Subcutaneous abdominal adipose tissue (tissue), 5 donors: Measurements from ENCODE around the gene KLHDC8A.

ENCODE experiments used
- H3K27ac ChIP-seq: one replicate; pipeline ENCODE4 v1.7.0; 2013; ENCODE audit warnings: low read depth, mild to moderate bottlenecking, inconsistent platforms, low read length, moderate library complexity
- H3K27me3 ChIP-seq, 5 donors: one replicate each; pipeline ENCODE4 v1.7.0; 2013; ENCODE audit warnings: low read length in 5 of 5, inconsistent platforms in 1 of 5; ENCODE audit not compliant: control insufficient read depth in 5 of 5, insufficient read depth in 4 of 5
- H3K36me3 ChIP-seq, 5 donors: one replicate each; pipeline ENCODE4 v1.7.0; 2013; ENCODE audit warnings: low read length in 5 of 5; ENCODE audit not compliant: control insufficient read depth in 5 of 5, insufficient read depth in 5 of 5
- H3K4me1 ChIP-seq, 5 donors: one replicate each; pipeline ENCODE4 v1.7.0; 2013; ENCODE audit warnings: low read length in 5 of 5, mild to moderate bottlenecking in 3 of 5, moderate library complexity in 1 of 5; ENCODE audit not compliant: control insufficient read depth in 5 of 5, insufficient read depth in 5 of 5
- H3K4me3 ChIP-seq, 5 donors: one replicate each; pipeline ENCODE4 v1.7.0; 2013; ENCODE audit warnings: low read length in 5 of 5, low read depth in 1 of 5
- H3K9ac ChIP-seq, 5 donors: one replicate each; pipeline ENCODE4 v1.7.0; 2013; ENCODE audit warnings: low read length in 5 of 5, mild to moderate bottlenecking in 4 of 5, moderate library complexity in 3 of 5
- H3K9me3 ChIP-seq, 5 donors: one replicate each; pipeline ENCODE4 v1.7.0; 2013; ENCODE audit warnings: low read length in 5 of 5; ENCODE audit not compliant: control insufficient read depth in 5 of 5
- donor health status: healthy.
- donor health status: healthy.
- donor health status: healthy.
- donor health status: healthy.
- donor health status: healthy.

Gene KLHDC8A

DNA sequence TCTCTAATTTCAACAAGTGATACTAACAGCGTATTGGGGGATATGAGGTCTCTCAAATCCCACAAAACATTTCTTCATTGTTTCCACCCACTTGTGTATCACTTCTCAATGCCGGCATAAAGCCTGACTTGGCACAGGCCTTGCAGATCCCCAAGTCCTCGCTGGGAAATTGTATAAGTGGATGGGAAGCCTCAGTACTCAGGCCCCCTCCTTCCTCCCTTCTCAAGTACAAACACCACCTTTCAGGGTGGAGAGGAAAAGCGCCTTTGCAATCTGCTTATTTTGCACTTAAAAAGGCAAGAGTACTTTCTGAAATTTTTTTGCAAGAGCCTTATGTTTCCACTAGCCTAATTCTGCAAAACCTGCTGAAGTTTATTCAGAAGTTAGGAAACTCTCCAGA lies 25.8 kb upstream of the KLHDC8A start:
- H3K9me3 ChIP-seq = no peaks in the 10 kb centered on the region
- H3K27ac ChIP-seq = no peak overlapping the region
- H3K9ac ChIP-seq = no peak overlapping the region
- no peak overlapping the region for H3K4me3 ChIP-seq
- peaks cover 4 to 13% (median 8%) of the 10 kb centered on the region in 5 donors for H3K27me3 ChIP-seq
- no peaks in the 10 kb centered on the region for H3K36me3 ChIP-seq
- H3K4me1 ChIP-seq = no peaks in the 10 kb centered on the region

- H3K36me3 ChIP-seq = no peaks in the 10 kb centered on the region
- peaks cover 6 to 20% (median 8%) of the 10 kb centered on the region in 5 donors for H3K27me3 ChIP-seq
- no peaks in the 10 kb centered on the region for H3K4me1 ChIP-seq
- no peak overlapping the region for H3K9ac ChIP-seq
- H3K4me3 ChIP-seq = no peak overlapping the region
- no peaks in the 10 kb centered on the region for H3K9me3 ChIP-seq
- no peak overlapping the region for H3K27ac ChIP-seq
These were observed 24.6 kb upstream of the KLHDC8A start for GRCh38 chr1:205381305-205381704.

DNA sequence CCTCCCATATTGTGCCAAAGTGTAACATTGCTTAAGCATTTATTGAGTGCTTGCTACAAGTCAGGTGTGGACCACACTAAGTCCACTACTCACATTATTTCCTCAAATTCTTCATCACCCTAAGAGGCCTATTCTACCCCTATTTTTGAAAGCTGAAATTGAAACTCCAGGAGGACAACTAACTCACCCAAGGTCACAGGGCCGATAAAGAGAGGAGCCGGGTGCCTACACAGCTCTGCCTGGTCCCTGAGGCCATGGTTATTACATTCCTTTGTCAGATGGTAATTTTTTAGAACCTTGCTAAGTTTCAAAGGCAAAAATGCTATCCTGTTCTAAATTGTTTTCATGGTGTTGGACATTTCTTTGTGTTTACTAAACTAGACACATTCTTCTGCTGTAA lies 24.2 kb upstream of the KLHDC8A start:
- Histone ChIP-seq H3K9ac (no peak overlapping the region), H3K4me1 (peaks cover 0 to 3% (median 0%) of the 10 kb centered on the region in 5 donors), H3K27me3 (peaks cover 6 to 20% (median 10%) of the 10 kb centered on the region in 5 donors), H3K27ac (no peak overlapping the region), H3K9me3 (no peaks in the 10 kb centered on the region), H3K36me3 (no peaks in the 10 kb centered on the region), H3K4me3 (no peak overlapping the region)

- no peak overlapping the region for H3K4me3 ChIP-seq
- no peak overlapping the region for H3K27ac ChIP-seq
- H3K4me1 ChIP-seq = peaks cover 0 to 3% (median 0%) of the 10 kb centered on the region in 5 donors
- no peak overlapping the region for H3K9ac ChIP-seq
- peaks cover 6 to 30% (median 18%) of the 10 kb centered on the region in 5 donors for H3K27me3 ChIP-seq
- H3K9me3 ChIP-seq = no peaks in the 10 kb centered on the region
- no peaks in the 10 kb centered on the region for H3K36me3 ChIP-seq
These were observed 22.3 kb upstream of the KLHDC8A start for GRCh38 chr1:205379056-205379455.

DNA sequence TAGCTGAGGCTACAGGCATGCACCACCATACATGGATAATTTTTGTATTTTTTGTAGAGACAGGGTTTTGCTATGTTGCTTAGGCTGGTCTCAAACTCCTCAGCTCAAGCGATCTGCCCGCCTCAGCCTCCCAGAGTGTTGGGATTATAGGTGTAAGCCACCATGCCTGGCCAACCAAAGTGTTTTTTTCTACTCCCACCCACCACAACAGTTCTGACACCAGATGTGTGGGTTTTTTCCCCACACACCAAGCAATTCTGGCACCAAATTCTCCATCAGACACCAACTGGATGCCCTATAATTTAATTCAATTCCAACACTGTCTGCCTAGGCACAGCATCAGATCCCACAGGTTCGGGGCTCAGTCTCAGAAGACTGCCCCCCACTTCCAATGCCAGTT lies 20.6 kb upstream of the KLHDC8A start:
- Histone ChIP-seq H3K9ac (no peak overlapping the region), H3K4me1 (peaks cover 0 to 3% (median 0%) of the 10 kb centered on the region in 5 donors), H3K27ac (no peak overlapping the region), H3K36me3 (no peaks in the 10 kb centered on the region), H3K4me3 (no peak overlapping the region), H3K27me3 (peaks cover 8 to 39% (median 29%) of the 10 kb centered on the region in 5 donors), H3K9me3 (no peaks in the 10 kb centered on the region)

- no peak overlapping the region for H3K4me3 ChIP-seq
- H3K27me3 ChIP-seq = peaks cover 8 to 39% (median 31%) of the 10 kb centered on the region in 5 donors
- no peak overlapping the region for H3K9ac ChIP-seq
- no peak overlapping the region for H3K27ac ChIP-seq
- H3K9me3 ChIP-seq = peaks cover 0 to 2% (median 0%) of the 10 kb centered on the region in 5 donors
- peaks cover 0 to 3% (median 0%) of the 10 kb centered on the region in 5 donors for H3K4me1 ChIP-seq
- no peaks in the 10 kb centered on the region for H3K36me3 ChIP-seq
These were observed 20.0 kb upstream of the KLHDC8A start for GRCh38 chr1:205376739-205377138.

- Histone ChIP-seq H3K27ac (no peak overlapping the region), H3K4me1 (peaks cover 0 to 3% (median 0%) of the 10 kb centered on the region in 5 donors), H3K9ac (no peak overlapping the region), H3K4me3 (no peak overlapping the region), H3K36me3 (no peaks in the 10 kb centered on the region), H3K9me3 (peaks cover 0 to 3% (median 0%) of the 10 kb centered on the region in 5 donors), H3K27me3 (peaks cover 8 to 35% (median 30%) of the 10 kb centered on the region in 5 donors)
These were observed 19.3 kb upstream of the KLHDC8A start for GRCh38 chr1:205375835-205376545.

DNA sequence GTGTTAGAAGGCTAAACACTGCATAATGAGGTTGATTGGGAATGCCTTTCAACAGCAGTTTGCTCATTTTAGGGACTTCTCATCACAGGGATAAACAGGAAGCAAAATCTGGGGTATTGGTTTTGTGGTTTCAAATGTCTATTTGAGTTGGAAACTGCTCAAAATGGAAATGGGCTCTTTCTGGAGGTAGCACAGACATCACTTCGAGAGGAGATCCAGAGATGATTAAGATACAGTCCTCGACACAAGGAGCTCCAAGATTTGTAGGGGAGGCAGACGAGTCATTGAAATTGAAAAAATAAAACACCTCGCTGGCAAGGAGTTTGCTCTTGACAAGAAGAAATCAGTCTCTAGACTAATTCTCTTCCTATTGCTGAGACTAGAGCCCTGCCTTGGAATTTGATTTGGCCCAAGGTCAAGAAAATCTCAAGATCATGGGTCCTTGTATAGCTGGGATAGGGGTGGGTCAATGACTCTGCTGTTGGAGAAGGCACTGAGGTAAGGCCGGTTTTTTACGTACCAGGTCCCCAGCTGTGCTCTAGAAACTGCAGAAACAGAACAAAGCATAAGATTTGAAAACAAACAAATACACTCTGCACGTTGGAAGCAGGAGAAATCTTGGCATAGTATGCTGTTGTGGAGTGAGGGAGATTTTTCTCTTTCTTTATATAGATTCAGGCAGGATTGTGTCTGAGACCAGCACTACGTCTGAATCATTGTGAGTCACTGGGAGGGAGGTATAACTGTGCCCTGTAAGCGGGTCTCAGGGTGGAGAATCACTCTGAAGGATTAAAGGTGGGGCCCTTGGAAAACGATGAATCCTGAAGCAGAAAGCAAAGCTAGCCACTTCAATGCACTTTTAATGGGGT lies 17.7 kb upstream of the KLHDC8A start:
- Histone ChIP-seq H3K4me1 (peaks cover 0 to 3% (median 0%) of the 10 kb centered on the region in 5 donors), H3K9me3 (peaks cover 0 to 3% (median 0%) of the 10 kb centered on the region in 5 donors), H3K27ac (no peak overlapping the region), H3K4me3 (no peak overlapping the region), H3K36me3 (no peaks in the 10 kb centered on the region), H3K9ac (no peak overlapping the region), H3K27me3 (peaks cover 8 to 35% (median 30%) of the 10 kb centered on the region in 5 donors)

GRCh38 chr1:205373798-205374175 lies 17.1 kb upstream of the KLHDC8A start:
- Histone ChIP-seq H3K4me1 (peaks cover 0 to 3% (median 0%) of the 10 kb centered on the region in 5 donors), H3K27me3 (peaks cover 5 to 35% (median 27%) of the 10 kb centered on the region in 5 donors), H3K36me3 (no peaks in the 10 kb centered on the region), H3K9me3 (peaks cover 0 to 3% (median 0%) of the 10 kb centered on the region in 5 donors), H3K9ac (no peak overlapping the region), H3K4me3 (no peak overlapping the region), H3K27ac (no peak overlapping the region)
